GM23338 (cell line): ENCODE results near the gene TULP1.

Source experiments
- CREB1 ChIP-seq: fragments of 250-450 bp; sonication (Bioruptor Pico); IDR thresholded peaks from 2 replicates; pipeline ENCODE4 v1.5.0; 2020; ENCODE audit warnings: low read depth, mild to moderate bottlenecking, moderate library complexity
- CTCF ChIP-seq, 2 experiments: fragments of 200-600 bp in 1 of 2; sonication (generic) in 1 of 2; conservative IDR thresholded peaks; 2 replicates each; pipeline versions ENCODE4 v1.5.1 to v1.6.1; 2016 to 2017; ENCODE audit warnings: antibody characterized with exemption in 2 of 2, low read depth in 2 of 2, mild to moderate bottlenecking in 2 of 2, moderate library complexity in 1 of 2

- TF ChIP-seq CTCF (conservative IDR thresholded peaks at IDR 0.05; ENCODE audit: low read depth in 2 of 2) (no peak), CREB1 (CRISPR knock-in tag) (no peak)
Measured at GRCh38 chr6:35493307-35493983, 19.3 kb downstream of the TULP1 start.
